Measurements from ENCODE around the gene MAN1B1.

- TF ChIP-seq CTCF (IDR thresholded peaks at IDR 0.05) = no peak
- TF ChIP-seq SIN3A (IDR thresholded peaks at IDR 0.05; ENCODE audit: borderline replicate concordance, insufficient read depth, low read depth, low read length) = no peak
Observed at GRCh38 chr9:137058521-137059234, 28.1 kb upstream of the MAN1B1 start.
